GM19328 (cell line): ENCODE results near the gene TSPEAR.
"Not testable (repeated sequence)": the region's sequence is repeated elsewhere in the genome, so short reads cannot be mapped to it uniquely, and the experiment has no call there.

Experiments
- ATAC-seq: cut with Tn5 transposase; IDR thresholded peaks from one replicate; pipeline ENCODE4 v1.9.1; 2021; ENCODE audit warnings: mild to moderate bottlenecking, moderate library complexity; ENCODE audit not compliant: unreplicated experiment

The TSPEAR gene

DNA sequence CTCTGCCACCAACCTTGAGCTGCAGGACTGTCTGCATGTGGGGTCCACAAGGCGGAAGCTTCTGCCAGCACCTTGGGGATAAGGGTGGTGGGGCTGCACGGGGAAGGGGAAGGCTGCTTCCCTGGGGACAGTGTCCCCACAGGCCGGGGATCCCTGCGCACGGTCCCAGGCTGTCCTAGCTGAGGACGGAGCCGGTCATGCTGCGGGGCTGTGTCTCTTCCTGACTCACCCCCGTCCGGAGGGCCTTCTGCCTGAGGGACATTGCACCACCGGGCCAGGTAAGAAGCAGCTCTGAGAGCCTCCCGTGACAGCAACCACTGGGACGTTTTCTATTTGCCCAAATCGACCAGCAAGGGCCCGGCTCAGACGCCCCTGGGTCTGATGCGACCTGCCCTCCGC, 201.3 kb downstream of the TSPEAR start:
- ATAC-seq, result no peak

DNA sequence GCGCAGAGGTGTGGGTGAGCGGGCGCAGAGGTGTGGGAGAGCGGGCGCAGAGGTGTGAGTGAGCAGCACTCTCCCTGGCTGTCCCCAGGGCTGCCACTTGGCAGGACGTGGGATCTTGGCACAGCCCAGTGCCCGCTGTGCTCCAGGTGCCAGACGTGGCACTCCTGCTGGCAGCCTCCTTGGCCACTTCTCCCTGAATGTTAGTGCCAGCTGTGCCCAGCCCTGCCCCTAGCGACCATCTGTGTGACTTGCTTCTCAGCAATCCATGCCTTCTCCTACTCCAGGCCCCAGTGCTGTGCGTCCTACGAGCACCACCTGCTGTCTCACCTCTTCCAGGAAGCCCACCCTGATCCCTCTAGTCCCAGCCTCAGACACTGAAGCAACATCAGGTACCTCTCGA, 201.8 kb downstream of the TSPEAR start:
- no peak for ATAC-seq

DNA sequence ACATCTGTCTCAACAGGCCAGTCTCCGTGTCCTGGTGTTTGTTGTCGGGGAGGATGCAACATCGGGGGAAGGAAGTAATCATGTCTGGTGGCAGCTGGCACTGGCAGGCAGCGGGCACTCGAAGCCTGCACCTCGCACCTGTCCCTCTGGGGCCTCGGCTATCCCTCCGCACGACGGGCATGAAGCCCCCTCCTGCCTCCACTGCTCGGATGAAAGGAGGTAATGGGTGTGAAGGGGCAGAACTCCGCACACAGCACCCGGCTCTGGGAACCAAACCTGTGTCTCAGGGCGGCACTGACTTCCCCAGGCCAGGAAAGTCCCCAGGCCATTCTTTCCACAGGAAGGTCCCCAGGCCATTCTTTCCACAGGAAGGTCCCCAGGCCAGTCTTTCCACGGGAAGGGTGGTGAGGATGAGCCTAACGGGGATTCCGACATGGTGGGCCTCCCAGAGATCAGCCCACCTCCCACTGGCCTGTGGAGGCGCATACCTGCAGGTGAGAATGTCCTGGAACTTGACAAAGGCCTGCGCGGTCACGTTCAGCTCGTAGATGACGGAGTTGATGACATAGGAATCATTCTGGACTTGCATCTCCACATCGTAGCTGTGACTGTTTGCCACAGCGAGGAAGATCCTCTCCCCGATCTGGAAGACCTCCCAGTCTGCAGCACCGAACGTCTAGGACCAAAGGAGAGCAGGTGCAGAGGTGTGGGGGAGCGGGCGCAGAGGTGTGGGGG, 202.5 kb downstream of the TSPEAR start:
- no peak for ATAC-seq

DNA sequence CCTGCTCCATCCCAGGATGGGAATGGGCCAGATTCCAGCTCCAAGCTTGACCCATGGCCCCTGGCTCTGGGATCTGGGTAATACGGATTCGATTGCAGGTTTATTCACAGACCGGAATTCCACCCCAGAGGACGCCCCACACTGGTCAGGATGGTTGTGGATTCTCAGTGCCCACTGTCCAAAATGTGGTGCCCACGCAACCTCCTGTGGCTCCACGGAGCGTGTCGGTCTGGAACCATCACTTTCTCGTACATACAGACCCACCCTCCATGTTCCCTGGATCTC, 203.0 kb downstream of the TSPEAR start:
- no peak for ATAC-seq

DNA sequence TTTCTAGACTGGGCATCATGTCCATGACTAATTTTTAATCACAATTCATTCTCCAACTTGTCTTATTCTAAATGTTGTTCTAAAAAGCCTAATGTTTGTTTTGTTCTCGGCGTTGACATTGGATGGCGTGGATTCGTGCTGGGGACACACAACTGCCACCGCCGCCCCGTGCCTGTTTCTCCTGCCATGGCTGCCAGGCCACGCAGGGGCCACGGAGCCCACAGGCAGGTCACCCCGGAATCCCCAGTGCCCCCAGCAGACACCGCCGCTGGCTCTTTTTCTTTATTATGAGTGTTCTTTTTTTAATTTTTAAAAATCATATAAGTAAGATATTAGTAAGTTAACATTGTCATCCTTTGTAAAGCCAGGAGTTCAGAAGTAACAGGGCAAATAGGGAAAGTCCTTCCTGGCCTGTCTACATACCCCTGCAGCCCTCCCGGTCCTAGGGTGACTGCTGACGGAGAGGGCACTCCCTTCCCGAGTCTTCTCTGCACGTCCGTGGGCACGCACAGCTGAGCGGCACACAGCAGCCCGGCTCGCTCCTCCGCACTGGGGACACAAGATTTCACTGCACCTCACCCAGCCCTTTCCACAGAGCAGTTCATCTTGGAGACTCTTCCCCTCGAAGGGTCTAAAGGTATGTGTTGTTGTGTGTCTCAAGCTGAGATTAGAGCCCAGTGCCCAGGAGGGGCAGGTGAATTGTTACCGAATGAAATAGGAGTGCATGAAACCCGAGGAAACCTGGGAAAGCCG, 203.5 kb downstream of the TSPEAR start:
- no peak for ATAC-seq

DNA sequence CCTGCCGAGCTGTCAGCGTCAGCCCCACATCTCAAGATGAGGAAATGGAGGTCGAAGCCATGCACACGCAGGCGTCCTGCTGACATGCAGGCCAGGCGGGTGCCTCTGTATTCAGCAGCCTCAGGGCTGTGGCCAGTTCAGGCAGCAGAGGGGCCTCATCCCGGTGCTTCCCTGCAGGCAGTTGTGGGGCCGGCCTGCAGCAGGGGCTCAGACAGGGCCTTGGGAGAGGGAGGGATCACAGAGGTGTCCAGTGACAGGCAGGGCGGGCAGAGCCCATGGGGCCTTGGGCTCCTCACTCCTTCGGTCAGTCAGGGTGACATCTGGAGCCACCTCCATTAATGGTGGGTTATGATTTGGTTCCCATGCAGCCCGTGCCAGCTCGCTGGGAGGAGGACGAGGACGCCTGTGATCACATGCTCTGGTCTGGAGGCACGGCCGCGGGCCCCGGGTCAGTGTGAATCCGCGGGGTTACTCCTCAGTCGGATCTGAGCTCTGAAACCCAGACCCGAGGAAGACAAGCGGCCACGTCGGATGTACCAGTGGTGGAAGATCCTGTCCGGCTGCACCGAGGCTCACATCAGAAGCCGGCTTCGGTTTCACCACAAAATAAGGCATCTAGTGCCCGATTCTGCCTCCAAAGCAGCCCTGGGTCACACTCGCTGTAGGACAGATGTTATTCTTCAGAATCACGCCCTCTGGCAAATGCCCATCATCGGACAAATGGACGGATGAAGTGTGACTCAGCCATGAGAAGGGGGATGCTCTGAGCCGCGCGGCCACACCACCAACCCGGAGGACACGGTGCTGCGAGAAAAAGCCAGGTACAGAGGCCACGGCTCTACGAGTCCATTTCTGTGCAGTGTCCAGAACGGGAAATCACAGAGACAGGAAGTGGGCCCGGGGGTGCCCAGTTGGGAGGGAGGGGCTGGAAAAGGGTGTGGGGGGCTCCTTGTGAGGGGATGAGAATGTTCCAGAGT, 204.8 kb downstream of the TSPEAR start:
- no peak for ATAC-seq

DNA sequence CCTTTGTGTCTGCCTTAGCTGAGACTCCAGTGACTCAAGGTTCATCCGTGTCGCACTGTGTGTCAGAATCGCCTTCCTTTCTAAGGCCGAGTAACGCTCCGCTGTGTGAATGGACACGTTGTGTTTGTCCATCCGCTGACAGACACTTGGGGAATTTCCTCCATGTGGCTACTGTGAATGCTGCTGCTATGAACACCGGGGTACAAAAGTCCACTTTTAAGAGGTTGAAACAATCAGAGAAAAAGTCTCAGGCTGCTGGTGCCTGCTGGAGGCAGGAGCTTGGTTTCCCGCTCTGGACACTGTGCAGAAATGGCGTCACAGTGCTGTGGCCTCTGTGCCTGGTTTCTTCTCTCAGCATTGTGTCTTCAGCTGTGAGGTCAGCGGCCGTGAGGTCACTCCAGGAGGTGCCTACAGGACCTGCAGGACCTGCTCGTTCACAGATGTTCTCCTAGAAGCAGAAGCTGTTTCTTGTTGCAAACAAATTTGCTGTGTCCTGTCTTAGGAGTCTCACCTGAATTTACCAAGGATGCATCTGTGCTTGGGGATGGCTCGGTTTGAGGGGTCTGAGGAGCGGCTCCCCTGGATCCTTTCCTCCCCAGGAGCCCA, 205.6 kb downstream of the TSPEAR start:
- no peak for ATAC-seq

DNA sequence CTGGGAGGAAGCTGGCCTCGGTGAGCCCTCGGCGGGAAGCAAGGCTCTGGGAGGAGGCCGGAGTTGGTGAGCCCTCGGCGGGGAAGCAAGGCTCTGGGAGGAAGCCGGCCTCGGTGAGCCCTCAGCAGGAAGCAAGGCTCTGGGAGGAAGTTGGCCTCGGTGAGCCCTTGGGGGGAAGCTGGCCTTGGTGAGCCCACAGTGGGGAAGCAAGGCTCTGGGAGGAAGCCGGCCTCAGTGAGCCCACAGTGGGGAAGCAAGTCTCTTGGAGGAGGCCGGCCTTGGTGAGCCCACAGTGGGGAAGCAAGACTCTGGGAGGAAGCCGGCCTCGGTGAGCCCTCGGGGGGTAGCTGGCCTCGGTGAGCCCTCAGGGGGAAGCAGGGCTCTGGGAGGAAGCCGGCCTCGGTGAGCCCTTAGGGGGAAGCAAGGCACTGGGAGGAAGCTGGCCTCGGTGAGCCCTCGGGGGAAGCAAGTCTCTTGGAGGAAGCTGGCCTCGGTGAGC, 207.4 kb downstream of the TSPEAR start:
- no peak for ATAC-seq

DNA sequence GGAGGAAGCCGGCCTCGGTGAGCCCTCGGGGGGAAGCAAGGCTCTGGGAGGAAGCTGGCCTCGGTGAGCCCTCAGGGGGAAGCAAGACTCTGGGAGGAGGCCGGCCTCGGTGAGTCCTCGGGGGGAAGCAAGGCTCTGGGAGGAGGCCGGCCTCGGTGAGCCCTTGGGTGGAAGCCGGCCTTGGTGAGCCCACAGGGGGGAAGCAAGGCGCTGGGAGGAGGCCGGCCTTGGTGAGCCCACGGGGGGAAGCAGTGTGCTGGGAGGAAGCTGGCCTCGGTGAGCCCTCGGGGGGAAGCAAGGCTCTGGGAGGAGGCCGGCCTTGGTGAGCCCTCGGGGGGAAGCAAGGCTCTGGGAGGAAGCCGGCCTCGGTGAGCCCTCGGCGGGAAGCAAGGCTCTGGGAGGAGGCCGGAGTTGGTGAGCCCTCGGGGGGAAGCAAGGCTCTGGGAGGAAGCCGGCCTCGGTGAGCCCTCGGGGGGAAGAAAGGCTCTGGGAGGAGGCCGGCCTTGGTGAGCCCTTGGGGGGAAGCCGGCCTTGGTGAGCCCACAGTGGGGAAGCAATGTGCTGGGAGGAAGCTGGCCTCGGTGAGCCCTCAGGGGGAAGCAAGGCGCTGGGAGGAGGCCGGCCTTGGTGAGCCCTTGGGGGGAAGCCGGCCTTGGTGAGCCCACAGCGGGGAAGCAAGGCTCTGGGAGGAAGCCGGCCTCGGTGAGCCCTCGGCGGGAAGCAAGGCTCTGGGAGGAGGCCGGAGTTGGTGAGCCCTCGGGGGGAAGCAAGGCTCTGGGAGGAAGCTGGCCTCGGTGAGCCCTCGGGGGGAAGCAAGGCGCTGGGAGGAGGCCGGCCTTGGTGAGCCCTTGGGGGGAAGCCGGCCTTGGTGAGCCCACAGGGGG, 208.1 kb downstream of the TSPEAR start:
- ATAC-seq, result not testable (repeated sequence)

DNA sequence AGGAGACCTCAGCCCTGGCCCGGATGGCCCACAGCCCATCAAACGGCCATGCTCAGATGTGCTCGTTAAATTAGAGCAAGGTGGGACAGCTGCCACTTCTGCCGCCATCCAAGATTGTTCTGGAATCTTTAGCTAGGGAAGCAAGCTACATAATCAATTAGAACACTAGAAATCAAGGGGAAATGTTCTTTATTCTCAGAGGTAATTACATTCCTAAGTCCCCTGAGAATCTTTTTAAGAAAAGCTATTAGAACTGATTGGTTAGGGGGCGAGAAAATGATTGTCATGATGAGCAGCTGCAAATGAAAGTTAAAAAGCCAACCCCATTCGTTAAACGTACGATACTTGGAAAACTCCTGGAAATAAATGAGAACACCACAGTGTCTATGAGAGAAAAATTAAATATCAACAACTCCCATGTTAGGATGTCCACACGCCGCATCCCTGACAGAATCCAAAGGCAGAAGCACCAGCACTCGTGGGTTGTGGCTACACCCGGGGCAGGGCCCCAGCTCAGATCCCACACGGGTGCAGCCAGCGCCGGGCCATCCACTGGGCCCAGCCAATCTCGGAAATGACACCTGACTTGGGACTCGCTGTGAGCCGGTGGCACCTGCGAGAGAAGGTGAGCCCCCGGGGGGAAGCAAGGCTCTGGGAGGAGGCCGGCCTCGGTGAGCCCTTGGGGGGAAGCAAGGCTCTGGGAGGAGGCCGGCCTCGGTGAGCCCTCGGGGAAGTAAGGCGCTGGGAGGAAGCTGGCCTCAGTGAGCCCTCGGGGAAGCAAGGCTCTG, 209.0 kb downstream of the TSPEAR start:
- ATAC-seq, result no peak

DNA sequence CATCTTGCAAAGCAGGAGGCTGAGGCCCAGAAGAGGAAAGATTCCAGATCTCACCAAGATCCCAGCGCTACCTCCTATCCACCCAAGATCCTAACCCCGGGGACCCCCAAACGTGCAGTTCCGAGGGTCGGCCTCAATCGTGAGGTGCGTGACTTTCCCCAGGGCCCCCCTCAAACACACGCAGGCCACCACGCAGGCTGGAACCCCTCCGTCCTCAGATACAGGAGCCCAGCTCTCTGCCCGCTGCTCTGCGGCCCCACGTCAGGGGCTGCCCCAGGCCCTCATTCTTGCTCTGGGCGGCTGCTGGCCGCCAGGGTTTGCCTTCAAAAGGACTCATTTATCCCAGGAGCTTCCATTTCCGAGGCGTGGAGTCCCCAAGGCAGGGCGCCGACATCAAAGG, 211.3 kb downstream of the TSPEAR start:
- ATAC-seq, result no peak

DNA sequence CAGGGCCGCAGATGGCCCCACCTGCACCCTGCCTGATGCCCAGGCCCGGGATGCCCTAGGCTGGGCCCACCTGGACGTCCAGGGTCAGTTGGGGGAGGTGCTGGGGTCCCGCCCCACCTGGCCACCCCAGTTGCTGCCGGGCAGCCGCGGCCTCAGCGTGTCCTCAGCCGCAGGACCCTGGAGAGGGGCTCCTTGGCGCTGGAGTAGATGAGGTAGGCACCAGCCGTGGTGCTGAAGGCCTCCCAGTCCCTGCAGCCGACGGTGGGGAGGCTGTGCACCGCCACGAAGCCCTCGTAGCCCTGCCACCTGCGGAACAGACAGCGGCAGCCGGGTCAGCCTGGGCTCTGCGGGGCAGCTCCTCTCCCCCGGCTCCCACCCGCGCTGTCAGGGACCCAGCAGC, 211.7 kb downstream of the TSPEAR start:
- ATAC-seq, result no peak

DNA sequence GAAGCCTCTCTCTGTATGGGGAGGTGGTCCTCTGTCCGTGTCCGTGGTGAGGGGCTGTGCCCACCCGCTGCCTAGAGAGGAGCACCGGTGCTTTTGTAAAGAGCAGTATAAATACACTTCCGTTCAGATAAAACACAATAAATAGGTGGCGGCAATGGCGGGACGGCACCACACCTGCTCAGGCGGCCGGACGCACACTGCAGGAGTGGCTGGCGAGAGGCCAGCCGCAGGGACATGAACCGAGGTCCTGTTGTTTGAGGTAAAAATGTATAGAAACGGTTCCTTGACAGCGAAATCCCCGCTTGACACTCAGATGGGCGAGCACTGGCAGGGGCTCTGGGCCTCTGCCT, 212.2 kb downstream of the TSPEAR start:
- no peak for ATAC-seq

DNA sequence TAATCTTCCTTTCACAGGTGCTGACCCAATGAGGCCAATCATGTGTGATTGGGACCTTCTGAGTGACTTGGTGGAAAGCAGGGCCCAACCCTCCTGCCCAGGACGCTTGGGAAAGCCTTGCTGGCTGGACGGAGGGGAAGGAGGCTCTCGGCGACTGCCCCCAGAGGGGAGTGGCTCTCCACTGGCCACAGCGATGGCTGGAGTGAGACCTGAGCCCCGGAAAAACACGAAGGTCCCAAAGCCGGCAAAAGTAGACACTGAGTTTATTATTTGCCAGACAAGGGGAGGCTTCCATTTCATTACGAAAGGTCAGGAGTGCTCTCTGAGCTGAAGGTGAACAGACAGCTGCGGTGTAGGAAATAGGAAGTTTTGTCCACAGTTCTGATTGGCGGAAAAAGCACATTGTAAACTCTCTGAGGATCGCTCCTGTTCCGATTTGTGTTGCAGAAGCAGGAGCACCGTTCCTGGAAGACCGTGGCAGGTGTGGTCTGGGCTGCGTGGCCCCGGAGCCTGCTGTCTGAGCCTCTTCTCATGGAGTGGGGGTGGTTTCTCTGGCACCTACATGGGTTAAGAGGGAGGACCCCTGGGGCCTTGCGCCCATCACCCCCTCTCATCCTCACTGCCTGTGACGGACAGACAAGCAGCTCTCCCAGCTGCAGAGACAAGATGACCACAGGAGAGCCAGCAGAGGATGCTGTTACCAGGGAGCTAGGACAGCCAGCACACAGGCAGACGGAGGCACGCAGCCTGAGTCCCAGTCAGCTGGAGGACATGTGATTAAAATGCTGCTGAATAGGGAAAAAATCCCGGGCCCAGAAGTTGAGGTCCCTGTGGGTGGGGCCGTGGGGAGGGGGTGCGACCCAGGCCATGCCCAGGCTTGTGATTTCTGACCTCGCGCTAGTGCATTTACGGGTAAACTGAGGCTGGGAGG, 212.8 kb downstream of the TSPEAR start:
- no peak for ATAC-seq

DNA sequence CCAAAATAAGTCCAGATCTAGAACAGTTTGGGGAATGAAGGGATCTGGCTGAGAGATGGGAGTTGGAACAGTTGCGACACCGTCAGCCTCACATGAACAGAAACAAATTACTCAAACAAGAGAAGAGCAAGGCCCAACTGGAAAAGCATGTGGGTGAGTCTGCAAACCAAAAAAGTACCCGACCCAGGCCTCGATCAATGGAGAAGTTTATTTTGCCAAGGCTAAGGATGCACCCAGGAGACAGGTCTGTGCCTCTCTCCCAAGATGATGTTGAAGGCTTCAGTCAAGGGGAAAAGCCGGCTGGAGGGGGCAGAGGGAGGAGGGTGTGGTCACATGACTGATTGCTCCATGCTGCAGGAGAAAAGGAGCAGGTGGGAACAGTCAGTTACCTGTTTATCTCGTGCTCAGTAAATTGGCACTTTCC, 213.7 kb downstream of the TSPEAR start:
- no peak for ATAC-seq

DNA sequence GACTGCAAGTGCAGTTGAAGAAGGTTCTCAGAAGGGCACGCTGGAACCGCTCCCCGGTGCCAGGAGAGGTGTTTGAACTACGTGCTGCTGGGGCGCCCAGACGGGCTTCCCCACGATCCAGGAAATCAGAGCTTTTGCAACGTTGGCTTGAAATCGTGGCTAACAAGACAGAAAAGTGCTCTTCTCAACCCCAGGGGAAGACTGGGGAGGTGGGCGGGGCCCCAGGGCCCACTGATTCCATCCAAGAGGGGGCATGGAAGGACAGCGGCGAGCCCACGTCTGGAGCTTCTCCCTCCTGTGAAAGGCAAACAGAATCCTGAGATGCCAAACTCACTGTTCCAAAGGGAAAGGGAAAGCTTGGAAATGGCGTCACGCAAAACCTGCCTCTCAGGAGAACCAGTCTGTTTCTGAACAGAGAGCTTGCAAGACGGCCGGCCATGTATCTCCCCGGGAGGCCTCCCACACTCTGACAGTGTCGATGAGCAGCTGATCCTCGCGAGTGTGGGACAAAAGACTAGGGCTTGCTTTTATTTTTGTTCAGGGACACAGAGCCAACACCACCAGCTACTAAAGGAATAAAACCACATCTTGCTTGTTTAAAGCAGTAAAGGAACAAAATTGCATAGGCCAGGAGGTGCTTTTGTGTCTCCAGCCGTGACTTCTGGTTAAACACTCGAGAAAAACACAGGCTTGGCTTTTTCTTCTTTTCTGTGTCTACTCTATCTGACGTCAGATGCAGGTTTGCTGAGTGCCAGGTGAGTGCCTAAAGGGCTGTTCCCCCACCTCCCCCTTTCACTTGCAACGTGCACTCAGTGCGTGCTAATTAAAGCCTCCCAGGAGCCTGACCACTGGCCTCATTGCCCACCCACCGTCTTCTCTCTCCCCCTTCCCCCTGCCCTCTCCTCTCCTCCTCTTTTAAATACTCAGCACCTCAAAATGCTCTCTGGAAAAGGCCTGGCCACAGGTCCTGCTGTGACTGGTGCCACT, 214.5 kb downstream of the TSPEAR start:
- no peak for ATAC-seq
